Endodermal cell (in vitro differentiated cells): ENCODE results near the gene OR13F1. TPM values are rescaled to one million over a fixed set of nuclear protein-coding genes. Genes with fewer than 3 reads are reported as not detected.

ENCODE experiments used
- DNase-seq: peaks from one replicate; pipeline ENCODE4 v3.0.0-alpha.2; 2017
- H3K27ac ChIP-seq: 2 replicates; pipeline ENCODE4 v1.5.1; 2013; ENCODE audit warnings: mild to moderate bottlenecking, low read depth, low read length, moderate library complexity
- H3K27me3 ChIP-seq: 2 replicates; pipeline ENCODE4 v1.6.1; 2013; ENCODE audit warnings: mild to moderate bottlenecking, low read length, moderate library complexity; ENCODE audit not compliant: insufficient read depth, control insufficient read depth, poor library complexity, severe bottlenecking
- H3K36me3 ChIP-seq: 2 replicates; pipeline ENCODE4 v1.7.0; 2013; ENCODE audit warnings: mild to moderate bottlenecking, low read length, moderate library complexity; ENCODE audit not compliant: control insufficient read depth, insufficient read depth
- H3K4me1 ChIP-seq: one replicate; pipeline ENCODE4 v1.7.0; 2013; ENCODE audit warnings: low read length; ENCODE audit not compliant: control insufficient read depth, insufficient read depth
- H3K4me3 ChIP-seq: 2 replicates; pipeline ENCODE4 v1.5.1; 2013; ENCODE audit warnings: mild to moderate bottlenecking, low read length, moderate library complexity
- H3K9ac ChIP-seq: 2 replicates; pipeline ENCODE4 v1.6.1; 2013; ENCODE audit warnings: mild to moderate bottlenecking, low read length, moderate library complexity; ENCODE audit not compliant: poor library complexity, severe bottlenecking; ENCODE audit errors: extremely low read depth
- H3K9me3 ChIP-seq: 2 replicates; pipeline ENCODE4 v1.6.1; 2013; ENCODE audit warnings: mild to moderate bottlenecking, low read length, moderate library complexity; ENCODE audit not compliant: control insufficient read depth
- H3K27ac Mint-ChIP-seq: 2 replicates; pipeline ENCODE4 v1.8.0; 2020; ENCODE audit warnings: mixed read lengths
- H3K27me3 Mint-ChIP-seq: 2 replicates; pipeline ENCODE4 v1.8.0; 2021; ENCODE audit warnings: mild to moderate bottlenecking, mixed read lengths; ENCODE audit not compliant: insufficient read depth
- H3K36me3 Mint-ChIP-seq: 2 replicates; pipeline ENCODE4 v1.8.0; 2020; ENCODE audit warnings: low read depth, mixed read lengths
- H3K4me1 Mint-ChIP-seq: 2 replicates; pipeline ENCODE4 v1.8.0; 2020; ENCODE audit warnings: mixed read lengths
- H3K4me3 Mint-ChIP-seq: 2 replicates; pipeline ENCODE4 v1.8.0; 2020; ENCODE audit warnings: mild to moderate bottlenecking, moderate library complexity, mixed read lengths
- H3K9me3 Mint-ChIP-seq: 2 replicates; pipeline ENCODE4 v1.8.0; 2020; ENCODE audit warnings: mild to moderate bottlenecking, mixed read lengths
- WGBS, 2 experiments: methylation state at CpG; one replicate each; pipeline versions ENCODE4 v1.1.5 to v1.1.7; 2013; ENCODE audit warnings: missing lambda C conversion rate in 2 of 2, mixed read lengths in 1 of 2; ENCODE audit not compliant: insufficient coverage in 1 of 2, insufficient read length in 1 of 2; 5-methylcytosine and 5-hydroxymethylcytosine counted together
- total RNA-seq, 2 donors: library from RNA; stranded (reverse); fragmentation: NEBNext Ultra II Directional in 1 of 2; extraction: Animal tissue kit (Norgen Biotek cat#: 25700) in 1 of 2; gene quantifications; 2 replicates in 1 of 2; 3 replicates in 1 of 2; pipeline ENCODE4 v1.2.1, GENCODE V29; 2021
- TF ChIP-seq, protein P1 (sequence below): fragments of 200-600 bp; sonication (generic); conservative IDR thresholded peaks from 2 replicates; pipeline ENCODE4 v1.5.0; 2021; ENCODE audit warnings: antibody characterized with exemption, mild to moderate bottlenecking

The OR13F1 gene
- total RNA-seq, 2 donors from 2014 or later = not detected

DNA sequence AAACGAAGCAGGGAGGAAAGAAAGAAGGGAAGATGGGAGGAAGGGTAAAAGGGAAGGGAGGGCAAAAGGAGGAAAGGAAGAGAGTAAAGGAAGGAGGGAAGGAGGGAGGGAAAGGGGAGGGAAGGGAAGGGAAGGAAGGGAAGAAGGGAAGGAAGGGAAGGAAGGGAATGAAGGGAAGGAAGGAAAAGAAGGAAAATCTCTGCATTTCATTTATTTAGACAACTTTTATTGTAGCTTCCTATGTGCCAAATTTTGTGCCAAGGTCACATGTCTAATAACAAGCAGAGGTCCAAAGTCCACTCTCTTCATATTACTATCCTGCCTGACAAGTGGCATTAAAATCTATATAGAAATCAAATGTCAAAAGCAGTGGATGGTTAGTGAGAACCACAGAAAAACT is 35.2 kb downstream of the OR13F1 start:
- Histone ChIP-seq H3K27me3 (no peaks in the 10 kb centered on the region), H3K4me1 (no peaks in the 10 kb centered on the region), H3K9me3 (no peaks in the 10 kb centered on the region), H3K36me3 (no peaks in the 10 kb centered on the region), H3K27ac (no peak overlapping the region), H3K4me3 (no peak overlapping the region), H3K9ac (no peak overlapping the region)
- DNase-seq = no peak
- Mint-ChIP-seq H3K9me3 (no peaks in the 10 kb centered on the region), H3K27ac (no peak overlapping the region), H3K4me1 (no peaks in the 10 kb centered on the region), H3K4me3 (no peak overlapping the region), H3K36me3 (no peaks in the 10 kb centered on the region), H3K27me3 (no peaks in the 10 kb centered on the region)
- WGBS, 2 experiments = 60 to 61% methylated on average over 1 of the region's 1 CpG
- TF ChIP-seq, protein P1, sequence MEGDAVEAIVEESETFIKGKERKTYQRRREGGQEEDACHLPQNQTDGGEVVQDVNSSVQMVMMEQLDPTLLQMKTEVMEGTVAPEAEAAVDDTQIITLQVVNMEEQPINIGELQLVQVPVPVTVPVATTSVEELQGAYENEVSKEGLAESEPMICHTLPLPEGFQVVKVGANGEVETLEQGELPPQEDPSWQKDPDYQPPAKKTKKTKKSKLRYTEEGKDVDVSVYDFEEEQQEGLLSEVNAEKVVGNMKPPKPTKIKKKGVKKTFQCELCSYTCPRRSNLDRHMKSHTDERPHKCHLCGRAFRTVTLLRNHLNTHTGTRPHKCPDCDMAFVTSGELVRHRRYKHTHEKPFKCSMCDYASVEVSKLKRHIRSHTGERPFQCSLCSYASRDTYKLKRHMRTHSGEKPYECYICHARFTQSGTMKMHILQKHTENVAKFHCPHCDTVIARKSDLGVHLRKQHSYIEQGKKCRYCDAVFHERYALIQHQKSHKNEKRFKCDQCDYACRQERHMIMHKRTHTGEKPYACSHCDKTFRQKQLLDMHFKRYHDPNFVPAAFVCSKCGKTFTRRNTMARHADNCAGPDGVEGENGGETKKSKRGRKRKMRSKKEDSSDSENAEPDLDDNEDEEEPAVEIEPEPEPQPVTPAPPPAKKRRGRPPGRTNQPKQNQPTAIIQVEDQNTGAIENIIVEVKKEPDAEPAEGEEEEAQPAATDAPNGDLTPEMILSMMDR = no peak

- Mint-ChIP-seq H3K36me3 (no peaks in the 10 kb centered on the region), H3K4me1 (no peaks in the 10 kb centered on the region), H3K9me3 (no peaks in the 10 kb centered on the region), H3K27me3 (no peaks in the 10 kb centered on the region), H3K27ac (no peak overlapping the region), H3K4me3 (no peak overlapping the region)
- 82 to 91% methylated on average over 3 to 4 of the region's 4 CpGs for WGBS, 2 experiments
- TF ChIP-seq, protein P1 = no peak
- H3K4me3 ChIP-seq = no peak overlapping the region
- H3K4me1 ChIP-seq = no peaks in the 10 kb centered on the region
- no peaks in the 10 kb centered on the region for H3K36me3 ChIP-seq
- H3K27me3 ChIP-seq = no peaks in the 10 kb centered on the region
- DNase-seq = no peak
- no peak overlapping the region for H3K27ac ChIP-seq
- no peaks in the 10 kb centered on the region for H3K9me3 ChIP-seq
- H3K9ac ChIP-seq = no peak overlapping the region
Observed at GRCh38 chr9:104544644-104545043, 40.6 kb downstream of the OR13F1 start.

DNA sequence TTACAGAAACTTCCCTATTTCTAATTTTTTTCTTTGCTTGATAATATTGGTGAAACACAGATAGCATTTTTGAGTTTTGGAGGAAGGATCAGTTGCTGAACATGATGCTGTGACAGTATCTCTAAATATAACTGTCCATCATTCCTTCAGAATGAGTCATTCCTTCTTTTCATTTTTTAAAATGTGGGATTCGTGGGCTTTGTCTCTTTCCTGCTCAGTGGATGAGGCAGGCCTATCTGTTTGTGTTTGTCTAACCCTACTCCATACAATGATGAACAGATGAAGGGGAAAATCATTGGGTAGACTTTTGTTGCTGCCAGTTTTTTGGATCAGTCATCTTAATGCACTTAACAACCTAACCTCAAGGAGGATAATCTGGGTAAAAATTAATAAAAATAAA is 49.2 kb downstream of the OR13F1 start:
- Histone ChIP-seq H3K27me3 (no peaks in the 10 kb centered on the region), H3K36me3 (no peaks in the 10 kb centered on the region), H3K4me3 (no peak overlapping the region), H3K27ac (no peak overlapping the region), H3K4me1 (no peaks in the 10 kb centered on the region), H3K9ac (no peak overlapping the region), H3K9me3 (no peaks in the 10 kb centered on the region)
- WGBS, 2 experiments = 88% methylated on average over 1 of the region's 1 CpG; no CpG with 5 or more reads in 1 of the 2 experiments
- DNase-seq = no peak
- TF ChIP-seq, protein P1 = no peak
- Mint-ChIP-seq H3K9me3 (peaks cover 5% of the 10 kb centered on the region), H3K27me3 (no peaks in the 10 kb centered on the region), H3K27ac (no peak overlapping the region), H3K36me3 (no peaks in the 10 kb centered on the region), H3K4me3 (no peak overlapping the region), H3K4me1 (peaks cover 3% of the 10 kb centered on the region)

Other genes starting within 250 kb of the OR13F1 start
- gene OR13C4, start 22.9 kb downstream of the OR13F1 start, total RNA-seq = not detected
- not detected for gene OR13C3, start 32.6 kb downstream of the OR13F1 start, total RNA-seq
- gene OR13C8, start 64.9 kb downstream of the OR13F1 start, total RNA-seq = not detected
- gene OR13C5, start 95.2 kb downstream of the OR13F1 start, total RNA-seq = not detected
- gene OR13C2, start 101.4 kb downstream of the OR13F1 start, total RNA-seq = not detected
- gene OR13C9, start 113.9 kb downstream of the OR13F1 start, total RNA-seq = not detected
- gene OR13D1, start 190.3 kb downstream of the OR13F1 start, total RNA-seq = not detected
- 10 to 100 TPM; 18.8 to 20.5 TPM for gene NIPSNAP3A, start 243.4 kb downstream of the OR13F1 start, total RNA-seq